Peyer's patch (tissue), 4 donors: ENCODE data around the gene VANGL1. TPM values are rescaled to one million over a fixed set of nuclear protein-coding genes. Genes with fewer than 3 reads are reported as not detected.

Source experiments
- DNase-seq, 3 donors: peaks; one replicate each; pipeline ENCODE4 v3.0.0-alpha.2; 2017 to 2019
- H3K27ac ChIP-seq, 4 donors: fragments of 200-600 bp; sonication (generic); one replicate each; pipeline ENCODE4 v1.5.1; 2016 to 2019
- H3K27me3 ChIP-seq, 2 donors: fragments of 200-600 bp; sonication (generic); one replicate each; pipeline ENCODE4 v1.5.1; 2019
- H3K36me3 ChIP-seq, 3 donors: fragments of 200-600 bp; sonication (generic); one replicate each; pipeline ENCODE4 v1.5.1; 2016 to 2019
- H3K4me1 ChIP-seq, 4 donors: fragments of 200-600 bp; sonication (generic); one replicate each; pipeline ENCODE4 v1.5.1; 2016 to 2019
- H3K4me3 ChIP-seq, 4 donors: fragments of 200-600 bp; sonication (generic); 1 replicate in 3 of 4; 2 replicates in 1 of 4; pipeline ENCODE4 v1.5.1; 2016 to 2019; ENCODE audit warnings: mild to moderate bottlenecking in 1 of 4
- H3K9me3 ChIP-seq, 4 donors: fragments of 200-600 bp; sonication (generic); one replicate each; pipeline ENCODE4 v1.5.1; 2016 to 2019; ENCODE audit warnings: mild to moderate bottlenecking in 1 of 4
- CTCF ChIP-seq, 6 experiments: fragments of 450-650 bp in 4 of 6; fragments of 200-600 bp in 2 of 6; sonication (generic) in 1 of 6; IDR thresholded peaks; one replicate each; pipeline ENCODE4 v1.5.1; 2017 to 2019; ENCODE audit warnings: antibody characterized with exemption in 6 of 6, mild to moderate bottlenecking in 3 of 6, moderate library complexity in 1 of 6
- POLR2A ChIP-seq, 2 donors: fragments of 450-650 bp; IDR thresholded peaks; one replicate each; pipeline ENCODE4 v1.5.1; 2017; ENCODE audit warnings: antibody characterized with exemption in 2 of 2, mild to moderate bottlenecking in 2 of 2, moderate library complexity in 2 of 2
- total RNA-seq, 4 donors: library from RNA; depleted of rRNA; stranded (reverse); fragments of >200 nt; gene quantifications; one replicate each; pipeline ENCODE4 v1.1.0, GENCODE V29; 2016

VANGL1 gene
- total RNA-seq, 4 donors from 2014 or later = 6.2 to 10.7 (median 7.3) TPM

DNA sequence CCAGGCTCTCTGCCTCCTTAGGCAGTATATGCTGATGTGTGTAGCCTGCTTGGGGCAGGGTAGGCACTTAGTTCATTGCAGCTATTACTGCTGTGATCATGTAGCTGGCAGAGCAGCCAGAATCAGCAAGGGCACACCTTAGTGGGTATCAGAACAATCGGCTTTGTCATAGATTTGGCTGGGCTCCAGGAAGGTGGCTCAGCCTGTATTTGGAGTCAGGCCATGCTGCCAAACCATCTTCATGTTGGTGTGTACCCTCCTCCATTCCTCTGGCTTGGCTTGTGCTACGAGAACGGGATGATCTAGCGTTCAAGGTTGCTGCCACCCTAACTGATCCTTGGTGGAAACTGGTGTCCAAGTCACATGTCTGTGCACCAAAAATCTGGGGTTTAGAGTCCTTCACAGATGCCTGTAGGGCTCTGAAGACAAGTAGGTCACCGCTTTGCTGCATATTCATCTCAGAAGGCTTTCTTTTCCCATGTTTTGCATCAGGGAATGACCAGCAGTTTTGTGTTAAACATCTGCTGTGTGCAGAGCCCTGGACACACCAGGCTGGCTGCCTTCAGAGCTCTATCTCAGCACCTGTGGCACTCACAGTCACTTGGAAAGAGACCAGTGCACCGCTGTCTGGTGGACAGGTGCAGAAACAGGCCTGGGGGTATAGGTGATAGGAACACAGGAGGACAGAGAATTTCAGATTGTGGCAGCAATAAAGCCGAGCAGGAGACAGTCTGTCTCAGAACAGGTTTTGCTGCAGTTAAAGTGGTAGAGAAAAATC, 23.7 kb downstream of the VANGL1 start:
- H3K36me3 ChIP-seq = peaks cover 0 to 43% (median 0%) of the 10 kb centered on the region in 3 donors
- no peak for DNase-seq
- H3K9me3 ChIP-seq = no peaks in the 10 kb centered on the region
- peaks cover 0 to 8% (median 0%) of the 10 kb centered on the region in 4 donors for H3K4me1 ChIP-seq
- no peak overlapping the region for H3K27ac ChIP-seq
- TF ChIP-seq CTCF (IDR thresholded peaks at IDR 0.05) (no peak), POLR2A (IDR thresholded peaks at IDR 0.05) (no peak)
- H3K4me3 ChIP-seq = no peak overlapping the region
- no peaks in the 10 kb centered on the region for H3K27me3 ChIP-seq

GRCh38 chr1:115666206-115666605, 24.4 kb downstream of the VANGL1 start:
- H3K27ac ChIP-seq = no peak overlapping the region
- H3K9me3 ChIP-seq = no peaks in the 10 kb centered on the region
- no peak for TF ChIP-seq CTCF (IDR thresholded peaks at IDR 0.05)
- no peak for TF ChIP-seq POLR2A (IDR thresholded peaks at IDR 0.05)
- H3K4me1 ChIP-seq = peaks cover 0 to 15% (median 0%) of the 10 kb centered on the region in 4 donors
- peaks cover 0 to 43% (median 0%) of the 10 kb centered on the region in 3 donors for H3K36me3 ChIP-seq
- H3K4me3 ChIP-seq = no peak overlapping the region
- H3K27me3 ChIP-seq = no peaks in the 10 kb centered on the region
- DNase-seq = no peak

- no peak for TF ChIP-seq POLR2A (IDR thresholded peaks at IDR 0.05)
- TF ChIP-seq CTCF (IDR thresholded peaks at IDR 0.05) = no peak
- H3K36me3 ChIP-seq = peaks cover 0 to 40% (median 0%) of the 10 kb centered on the region in 3 donors
- H3K9me3 ChIP-seq = no peaks in the 10 kb centered on the region
- H3K4me1 ChIP-seq = peaks cover 0 to 20% (median 0%) of the 10 kb centered on the region in 4 donors
- DNase-seq = no peak
- no peaks in the 10 kb centered on the region for H3K27me3 ChIP-seq
- no peak overlapping the region for H3K4me3 ChIP-seq
- no peak overlapping the region for H3K27ac ChIP-seq
Measured at GRCh38 chr1:115666702-115667101, 24.9 kb downstream of the VANGL1 start.

GRCh38 chr1:115668579-115668978, 26.8 kb downstream of the VANGL1 start:
- no peak overlapping the region for H3K4me3 ChIP-seq
- no peak overlapping the region for H3K27ac ChIP-seq
- no peaks in the 10 kb centered on the region for H3K27me3 ChIP-seq
- TF ChIP-seq CTCF (IDR thresholded peaks at IDR 0.05) (no peak), POLR2A (IDR thresholded peaks at IDR 0.05) (no peak)
- no peaks in the 10 kb centered on the region for H3K9me3 ChIP-seq
- DNase-seq = no peak
- peaks cover 0 to 27% (median 0%) of the 10 kb centered on the region in 3 donors for H3K36me3 ChIP-seq
- peaks cover 0 to 23% (median 0%) of the 10 kb centered on the region in 4 donors for H3K4me1 ChIP-seq

- peaks cover 0 to 21% (median 0%) of the 10 kb centered on the region in 3 donors for H3K36me3 ChIP-seq
- H3K27me3 ChIP-seq = no peaks in the 10 kb centered on the region
- H3K4me1 ChIP-seq = peaks cover 0 to 23% (median 0%) of the 10 kb centered on the region in 4 donors
- no peaks in the 10 kb centered on the region for H3K9me3 ChIP-seq
- no peak overlapping the region for H3K4me3 ChIP-seq
- TF ChIP-seq CTCF (IDR thresholded peaks at IDR 0.05) (no peak), POLR2A (IDR thresholded peaks at IDR 0.05) (no peak)
- no peak overlapping the region for H3K27ac ChIP-seq
- DNase-seq = no peak
Measured at GRCh38 chr1:115669002-115669673, 27.4 kb downstream of the VANGL1 start.
